ENCODE measurements around the gene PGM1.

PGM1 gene

GRCh38 chr1:63665824-63666223 lies 72.6 kb downstream of the PGM1 start:
- DNase-seq (ENCODE audit: low read depth), result no peak

GRCh38 chr1:63668298-63668697 lies 75.1 kb downstream of the PGM1 start:
- DNase-seq (ENCODE audit: low read depth), result no peak

- DNase-seq (ENCODE audit: low read depth), result no peak
Measured at GRCh38 chr1:63669151-63669961, 76.1 kb downstream of the PGM1 start.

GRCh38 chr1:63670164-63670563 lies 77.0 kb downstream of the PGM1 start:
- DNase-seq (ENCODE audit: low read depth), result no peak

GRCh38 chr1:63671514-63671913 lies 78.3 kb downstream of the PGM1 start:
- DNase-seq (ENCODE audit: low read depth), result no peak

GRCh38 chr1:63674238-63674864 lies 81.1 kb downstream of the PGM1 start:
- DNase-seq (ENCODE audit: low read depth), result peak; percentile 90

- DNase-seq (ENCODE audit: low read depth), result no peak
Measured at GRCh38 chr1:63674865-63675419, 81.7 kb downstream of the PGM1 start.

- DNase-seq (ENCODE audit: low read depth), result no peak
Measured at GRCh38 chr1:63675420-63675931, 82.3 kb downstream of the PGM1 start.

GRCh38 chr1:63677497-63677896 lies 84.3 kb downstream of the PGM1 start:
- DNase-seq (ENCODE audit: low read depth), result no peak

GRCh38 chr1:63678200-63678599 lies 85.0 kb downstream of the PGM1 start:
- DNase-seq (ENCODE audit: low read depth), result no peak

- DNase-seq (ENCODE audit: low read depth), result no peak
Measured at GRCh38 chr1:63679076-63679475, 85.9 kb downstream of the PGM1 start.

GRCh38 chr1:63679589-63679988 lies 86.4 kb downstream of the PGM1 start:
- DNase-seq (ENCODE audit: low read depth), result no peak

- no peak for DNase-seq (ENCODE audit: low read depth)
Measured at GRCh38 chr1:63682936-63683335, 89.7 kb downstream of the PGM1 start.

- no peak for DNase-seq (ENCODE audit: low read depth)
Measured at GRCh38 chr1:63683759-63684158, 90.5 kb downstream of the PGM1 start.

- DNase-seq (ENCODE audit: low read depth), result no peak
Measured at GRCh38 chr1:63686696-63687095, 93.5 kb downstream of the PGM1 start.

- DNase-seq (ENCODE audit: low read depth), result peak; percentile 72
Measured at GRCh38 chr1:63688302-63688890, 95.2 kb downstream of the PGM1 start.

GRCh38 chr1:63690966-63691700 lies 97.9 kb downstream of the PGM1 start:
- DNase-seq (ENCODE audit: low read depth), result no peak

- DNase-seq (ENCODE audit: low read depth), result peak; percentile 80
Measured at GRCh38 chr1:63691701-63692425, 98.7 kb downstream of the PGM1 start.

- DNase-seq (ENCODE audit: low read depth), result no peak
Measured at GRCh38 chr1:63693944-63694571, 100.8 kb downstream of the PGM1 start.

- no peak for DNase-seq (ENCODE audit: low read depth)
Measured at GRCh38 chr1:63698001-63698838, 105.0 kb downstream of the PGM1 start.

All from HS-27A (cell line).